GM23248 (cell line): ENCODE measurements around the gene CCBE1. TPM values are rescaled to one million over a fixed set of nuclear protein-coding genes. Genes with fewer than 3 reads are reported as not detected.

ENCODE experiments used
- DNase-seq: peaks from one replicate; pipeline ENCODE4 v3.0.0-alpha.2; 2015
- H2AFZ ChIP-seq: fragments of 200-600 bp; sonication (generic); 2 replicates; pipeline ENCODE4 v1.6.1; 2016; ENCODE audit warnings: antibody characterized with exemption
- H3F3A ChIP-seq: fragments of 200-600 bp; sonication (generic); 2 replicates; pipeline ENCODE4 v1.6.1; 2016; ENCODE audit warnings: mild to moderate bottlenecking, antibody characterized with exemption, mixed run types; ENCODE audit not compliant: insufficient read depth
- H3K27ac ChIP-seq: fragments of 200-600 bp; sonication (generic); 2 replicates; pipeline ENCODE4 v1.5.1; 2016; ENCODE audit warnings: mild to moderate bottlenecking
- H3K27me3 ChIP-seq: fragments of 200-600 bp; sonication (generic); replicated peaks from 2 replicates; pipeline ENCODE4 v1.6.1; 2016; ENCODE audit warnings: mild to moderate bottlenecking; ENCODE audit not compliant: insufficient read depth
- H3K36me3 ChIP-seq: fragments of 200-600 bp; sonication (generic); 2 replicates; pipeline ENCODE4 v1.6.1; 2016; ENCODE audit warnings: low read depth, mild to moderate bottlenecking
- H3K4me1 ChIP-seq: fragments of 200-600 bp; sonication (generic); 2 replicates; pipeline ENCODE4 v1.6.1; 2016; ENCODE audit warnings: mild to moderate bottlenecking; ENCODE audit not compliant: insufficient read depth
- H3K4me2 ChIP-seq: fragments of 200-600 bp; sonication (generic); one replicate; pipeline ENCODE4 v1.6.1; 2016; ENCODE audit warnings: mild to moderate bottlenecking; ENCODE audit not compliant: unreplicated experiment
- H3K4me3 ChIP-seq: fragments of 200-600 bp; sonication (generic); 2 replicates; pipeline ENCODE4 v1.5.1; 2016; ENCODE audit warnings: mild to moderate bottlenecking
- H3K79me2 ChIP-seq: fragments of 200-600 bp; sonication (generic); 2 replicates; pipeline ENCODE4 v1.6.1; 2016; ENCODE audit warnings: mild to moderate bottlenecking; ENCODE audit not compliant: insufficient read depth
- H3K9ac ChIP-seq: fragments of 200-600 bp; sonication (generic); 2 replicates; pipeline ENCODE4 v1.6.1; 2016; ENCODE audit warnings: mild to moderate bottlenecking
- H3K9me2 ChIP-seq: fragments of 200-600 bp; sonication (generic); 2 replicates; pipeline ENCODE4 v1.6.1; 2016; ENCODE audit warnings: mixed run types, mild to moderate bottlenecking, moderate library complexity; ENCODE audit not compliant: insufficient read depth
- H3K9me3 ChIP-seq: fragments of 200-600 bp; sonication (generic); one replicate; pipeline ENCODE4 v1.6.1; 2017; ENCODE audit warnings: low read depth
- H4K20me1 ChIP-seq: fragments of 200-600 bp; sonication (generic); 2 replicates; pipeline ENCODE4 v1.6.0; 2016; ENCODE audit not compliant: insufficient read depth
- EZH2 ChIP-seq: fragments of 200-600 bp; sonication (generic); IDR thresholded peaks from 2 replicates; pipeline ENCODE4 v1.6.1; 2018; ENCODE audit warnings: antibody characterized with exemption, mild to moderate bottlenecking; ENCODE audit not compliant: insufficient read depth, poor library complexity, severe bottlenecking
- EZH2phosphoT487 ChIP-seq: fragments of 200-600 bp; sonication (generic); IDR thresholded peaks from 2 replicates; pipeline ENCODE4 v1.6.1; 2018; ENCODE audit warnings: antibody characterized with exemption, moderate library complexity, mild to moderate bottlenecking, low read depth; ENCODE audit not compliant: insufficient read depth
- WGBS, 2 experiments: methylation state at CpG; one replicate each; pipeline ENCODE4 v1.1.6; 2015 to 2017; ENCODE audit warnings: low lambda C conversion rate in 2 of 2, low coverage in 1 of 2; ENCODE audit errors: missing lambda C conversion rate in 2 of 2; 5-methylcytosine and 5-hydroxymethylcytosine counted together
- in situ Hi-C: fragments of 300-500 bp; cut with MboI; formaldehyde crosslinking; loops from 2 replicates; pipeline ENCODE4 v1.15.0; 2020
- polyA plus RNA-seq: library from polyadenylated mRNA; unstranded; fragments of >200 nt; fragmentation: Nextera tagmentation; extraction: Ambion mirVana; gene quantifications from 2 replicates; pipeline ENCODE4 v1.2.1, GENCODE V29; 2016
- total RNA-seq: library from RNA; depleted of rRNA; stranded (reverse); fragments of >200 nt; shearing (Covaris generic); gene quantifications from 2 replicates; pipeline ENCODE4 v1.2.3, GENCODE V29; 2014

Gene CCBE1
- total and polyA plus RNA-seq, 2 experiments from 2014 or later: 16.6 to 33.6 TPM

- Histone ChIP-seq H3K27me3 (no peaks in the 10 kb centered on the region), H3F3A (peaks cover 13% of the 10 kb centered on the region), H3K9me3 (no peaks in the 10 kb centered on the region), H3K9ac (no peak overlapping the region), H4K20me1 (no peaks in the 10 kb centered on the region), H3K4me1 (peaks cover 13% of the 10 kb centered on the region), H2AFZ (no peak overlapping the region), H3K27ac (no peak overlapping the region), H3K4me3 (no peak overlapping the region), H3K4me2 (peak overlapping the region; percentile 10), H3K9me2 (no peaks in the 10 kb centered on the region), H3K79me2 (no peaks in the 10 kb centered on the region), H3K36me3 (no peaks in the 10 kb centered on the region)
- DNase-seq: peak; percentile 65
- no peak for TF ChIP-seq EZH2
- no peak for TF ChIP-seq EZH2phosphoT487
- in situ Hi-C loops: no loop called here
These were observed 103.9 kb downstream of the CCBE1 start for GRCh38 chr18:59593291-59593717.

GRCh38 chr18:59592624-59593023 lies 104.6 kb downstream of the CCBE1 start:
- Histone ChIP-seq H2AFZ (no peak overlapping the region), H3K36me3 (no peaks in the 10 kb centered on the region), H3K4me2 (peak overlapping the region; percentile 10), H3K9me2 (no peaks in the 10 kb centered on the region), H4K20me1 (no peaks in the 10 kb centered on the region), H3K79me2 (no peaks in the 10 kb centered on the region), H3F3A (peaks cover 13% of the 10 kb centered on the region), H3K27ac (no peak overlapping the region), H3K27me3 (no peaks in the 10 kb centered on the region), H3K4me3 (no peak overlapping the region), H3K4me1 (peaks cover 13% of the 10 kb centered on the region), H3K9ac (no peak overlapping the region), H3K9me3 (no peaks in the 10 kb centered on the region)
- no peak for DNase-seq
- in situ Hi-C loops: no loop called here
- TF ChIP-seq EZH2phosphoT487 (no peak), EZH2 (no peak)
- WGBS, 2 experiments: 95% methylated on average over 3 of the region's 3 CpGs

GRCh38 chr18:59582395-59582794 lies 114.8 kb downstream of the CCBE1 start:
- H3K4me1 ChIP-seq: no peaks in the 10 kb centered on the region
- peaks cover 15% of the 10 kb centered on the region for H3K79me2 ChIP-seq
- H4K20me1 ChIP-seq: 0 out of 2 replicates have a peak, but pooled peaks cover 4% of the 10 kb centered on the region
- no peak overlapping the region for H3K9ac ChIP-seq
- 61 to 81% methylated on average over 1 of the region's 1 CpG for WGBS, 2 experiments
- no peak for DNase-seq
- H3F3A ChIP-seq: no peaks in the 10 kb centered on the region
- no peaks in the 10 kb centered on the region for H3K36me3 ChIP-seq
- no peak for TF ChIP-seq EZH2
- no peak for TF ChIP-seq EZH2phosphoT487
- H2AFZ ChIP-seq: no peak overlapping the region
- H3K9me2 ChIP-seq: no peaks in the 10 kb centered on the region
- no peaks in the 10 kb centered on the region for H3K9me3 ChIP-seq
- H3K27me3 ChIP-seq: no peaks in the 10 kb centered on the region
- H3K4me2 ChIP-seq: no peak overlapping the region
- in situ Hi-C loops: no loop called here
- H3K4me3 ChIP-seq: no peak overlapping the region
- H3K27ac ChIP-seq: no peak overlapping the region

- Histone ChIP-seq H3K4me1 (no peaks in the 10 kb centered on the region), H3K4me2 (no peak overlapping the region), H4K20me1 (0 out of 2 replicates have a peak, but pooled peaks cover 8% of the 10 kb centered on the region), H3K36me3 (no peaks in the 10 kb centered on the region), H3K79me2 (peaks cover 27% of the 10 kb centered on the region), H3F3A (no peaks in the 10 kb centered on the region), H3K27me3 (no peaks in the 10 kb centered on the region), H2AFZ (no peak overlapping the region), H3K27ac (no peak overlapping the region), H3K9me2 (no peaks in the 10 kb centered on the region), H3K9me3 (no peaks in the 10 kb centered on the region), H3K4me3 (no peak overlapping the region), H3K9ac (no peak overlapping the region)
- no peak for DNase-seq
- TF ChIP-seq EZH2phosphoT487 (no peak), EZH2 (no peak)
- in situ Hi-C loops: no loop called here
- 80 to 87% methylated on average over 7 of the region's 7 CpGs for WGBS, 2 experiments
These were observed 117.7 kb downstream of the CCBE1 start for GRCh38 chr18:59579509-59579908.

GRCh38 chr18:59577386-59577655 lies 119.9 kb downstream of the CCBE1 start:
- in situ Hi-C loops: no loop called here
- TF ChIP-seq EZH2phosphoT487: no peak
- no peak for TF ChIP-seq EZH2
- no peak for DNase-seq
- Histone ChIP-seq H3K4me1 (no peaks in the 10 kb centered on the region), H3K9me2 (no peaks in the 10 kb centered on the region), H3K36me3 (no peaks in the 10 kb centered on the region), H3K27ac (no peak overlapping the region), H3K9ac (no peak overlapping the region), H4K20me1 (0 out of 2 replicates have a peak, but pooled peaks cover 8% of the 10 kb centered on the region), H2AFZ (no peak overlapping the region), H3K79me2 (peaks cover 23% of the 10 kb centered on the region; the same call in 1 of the 2 replicates), H3F3A (no peaks in the 10 kb centered on the region), H3K27me3 (no peaks in the 10 kb centered on the region), H3K4me2 (no peak overlapping the region), H3K9me3 (no peaks in the 10 kb centered on the region), H3K4me3 (no peak overlapping the region)
- 90 to 91% methylated on average over 1 of the region's 1 CpG for WGBS, 2 experiments
